KG1 (cell line): Measurements from ENCODE around the gene WHAMM.
"Not testable (repeated sequence)": the region's sequence is repeated elsewhere in the genome, so short reads cannot be mapped to it uniquely, and the experiment has no call there.

Experiments used
- DNase-seq: peaks from one replicate; lab custom pipeline; 2025; lab: John Stamatoyannopoulos, UW

The WHAMM gene

DNA sequence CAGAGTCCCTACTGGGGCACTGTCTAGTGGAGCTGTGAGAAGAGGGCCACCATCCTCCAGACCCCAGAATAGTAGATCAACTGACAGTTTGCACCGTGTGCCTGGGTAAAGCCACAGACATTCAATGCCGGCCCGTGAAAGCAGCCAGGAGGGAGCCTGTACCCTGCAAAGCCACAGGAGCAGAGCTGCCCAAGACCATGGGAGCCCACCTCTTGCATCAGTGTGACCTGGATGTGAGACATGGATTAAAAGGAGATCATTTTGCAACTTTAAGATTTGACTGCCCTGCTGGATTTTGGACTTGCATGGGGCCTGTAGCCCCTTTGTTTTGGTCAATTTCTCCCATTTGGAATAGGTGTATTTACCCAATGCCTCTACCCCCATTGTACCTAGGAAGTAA lies 56.6 kb downstream of the WHAMM start:
- not testable (repeated sequence) for DNase-seq

GRCh38 chr15:82870727-82871320 lies 61.4 kb downstream of the WHAMM start:
- peak; percentile 52 for DNase-seq

DNA sequence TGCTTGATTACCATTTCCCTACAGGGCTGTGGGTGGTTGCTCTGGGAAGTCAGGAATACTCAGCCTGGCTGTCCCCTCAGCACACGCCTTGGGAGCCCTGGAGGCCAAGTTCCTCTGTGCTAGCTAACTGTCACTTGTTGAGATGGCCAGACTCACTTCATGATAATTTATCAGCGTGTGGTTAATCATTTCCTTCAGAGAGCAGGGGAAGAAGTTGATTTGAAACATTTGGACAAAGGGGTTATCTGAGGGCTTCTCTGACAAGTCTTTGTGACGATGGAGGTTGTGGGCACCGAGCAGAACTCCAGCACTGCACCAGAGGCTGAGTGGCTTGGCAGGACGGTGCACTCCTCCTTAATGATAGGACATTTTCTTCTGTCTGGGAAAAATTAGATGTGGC lies 61.9 kb downstream of the WHAMM start:
- DNase-seq: no peak

- no peak for DNase-seq
These were observed 62.5 kb downstream of the WHAMM start for GRCh38 chr15:82871832-82872484.

DNA sequence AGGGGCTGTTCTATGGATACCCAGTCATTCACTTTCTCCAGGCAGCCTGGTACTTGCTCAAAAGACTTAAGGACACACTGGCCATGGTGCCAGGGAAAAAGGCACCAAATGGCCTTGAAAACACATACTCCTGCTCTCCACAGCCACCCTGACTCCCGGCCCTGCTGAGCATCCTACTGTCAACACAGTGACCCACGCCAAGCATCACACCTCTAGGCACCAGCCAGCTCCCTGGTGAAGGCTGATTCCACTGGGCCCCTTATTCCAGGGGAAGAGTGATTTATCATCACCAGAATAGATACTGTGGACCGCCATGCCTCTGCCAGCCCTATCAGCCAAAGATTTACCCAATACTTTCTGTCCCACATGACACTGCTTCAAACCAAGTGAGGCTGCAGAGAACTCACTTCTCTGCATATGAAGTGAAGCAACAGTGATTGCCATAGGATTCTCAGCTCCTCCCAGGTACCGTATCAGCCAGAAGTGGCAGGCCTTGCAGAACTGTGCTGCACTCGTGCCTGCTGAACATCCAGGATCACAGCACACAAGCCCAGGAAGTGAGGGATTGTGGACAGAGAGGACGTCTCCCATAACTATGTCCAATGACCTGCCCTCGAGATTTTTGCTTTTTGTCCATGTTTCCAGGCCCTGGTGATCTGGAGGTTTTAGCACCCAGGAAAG lies 63.7 kb downstream of the WHAMM start:
- no peak for DNase-seq

GRCh38 chr15:82874267-82874666 lies 64.8 kb downstream of the WHAMM start:
- DNase-seq: no peak

DNA sequence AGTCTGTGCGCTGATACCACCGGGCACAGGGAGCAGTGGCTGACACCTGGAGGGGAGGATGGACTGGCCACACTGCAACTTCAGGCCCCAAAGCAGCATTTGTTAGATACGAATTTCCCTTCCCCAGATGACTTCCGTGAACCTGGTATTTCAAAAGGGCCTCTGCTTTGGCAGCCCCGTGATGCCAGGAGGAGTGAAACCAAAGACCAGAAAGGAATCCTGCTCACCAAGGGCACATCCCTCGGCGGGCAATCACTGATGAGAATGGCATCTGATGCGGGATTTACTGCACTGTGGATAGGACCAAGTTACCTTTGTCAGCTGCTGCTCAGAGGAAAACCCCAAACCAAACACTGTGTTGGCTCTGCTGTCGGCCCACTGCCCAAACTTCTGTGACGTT lies 65.5 kb downstream of the WHAMM start:
- DNase-seq: no peak

DNA sequence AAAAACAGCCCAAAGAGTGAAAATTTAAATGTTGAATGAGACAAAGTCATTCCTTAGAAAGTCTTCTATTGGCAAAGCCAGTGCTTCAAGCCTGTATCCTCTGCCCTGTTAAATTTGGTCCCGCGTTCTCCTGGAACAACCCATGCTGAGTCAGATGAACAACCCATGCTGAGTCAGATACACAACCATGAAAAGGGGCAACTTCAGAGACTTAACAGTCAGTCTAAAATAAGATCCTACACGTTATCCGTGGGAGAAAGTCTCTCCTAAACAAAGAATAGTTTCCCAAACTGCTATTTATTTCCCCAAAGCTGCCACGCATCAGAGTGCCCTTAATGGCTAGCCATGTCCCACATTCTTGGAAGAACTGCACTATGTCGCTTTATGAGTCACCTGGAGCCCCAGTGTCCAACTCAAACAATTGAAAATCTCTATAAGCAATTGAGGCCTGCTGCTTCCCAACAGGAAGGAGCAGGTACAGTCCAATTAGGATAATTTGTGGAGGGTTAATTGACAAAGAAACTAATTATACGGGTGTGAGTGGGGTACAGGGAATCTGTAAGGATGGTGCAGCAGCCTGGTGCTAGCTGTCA lies 66.1 kb downstream of the WHAMM start:
- no peak for DNase-seq

DNA sequence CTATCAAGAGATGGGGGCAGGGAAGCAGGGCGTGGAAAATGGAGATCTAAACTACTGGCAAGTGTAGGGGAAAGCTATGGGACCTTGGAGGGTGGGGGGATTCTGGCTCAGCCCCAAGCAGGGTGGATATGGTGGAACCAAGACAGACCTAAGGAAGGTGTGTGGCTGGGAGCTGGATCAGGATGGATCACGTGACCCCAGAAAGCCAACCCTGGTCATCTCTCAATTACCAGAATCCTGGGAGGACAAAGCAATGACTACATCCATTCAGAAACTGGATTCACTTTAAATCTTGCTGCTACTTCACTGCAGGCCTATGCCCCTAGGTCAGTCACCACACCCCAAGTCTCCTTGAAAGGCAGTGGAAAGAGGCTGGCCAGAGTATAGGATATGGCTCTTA lies 68.4 kb downstream of the WHAMM start:
- no peak for DNase-seq

DNA sequence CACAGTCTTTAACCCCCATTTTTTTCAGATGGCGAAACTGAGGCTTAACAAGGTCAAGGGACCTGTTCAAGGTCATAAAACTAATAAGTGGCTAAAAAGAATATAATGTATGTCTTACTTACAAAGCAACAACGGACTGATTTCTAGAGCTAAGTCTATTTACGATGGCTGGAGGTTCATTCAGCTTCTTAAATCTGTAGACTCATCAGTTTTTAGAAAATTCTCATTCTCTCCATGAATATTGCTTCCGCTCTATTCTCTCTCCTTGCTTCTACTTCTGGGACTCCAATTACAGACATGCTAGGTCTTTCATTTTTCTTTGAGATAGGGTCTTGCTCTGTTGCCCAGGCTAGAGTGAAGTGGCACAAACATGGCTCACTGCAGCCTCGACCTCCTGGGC lies 68.9 kb downstream of the WHAMM start:
- no peak for DNase-seq

DNA sequence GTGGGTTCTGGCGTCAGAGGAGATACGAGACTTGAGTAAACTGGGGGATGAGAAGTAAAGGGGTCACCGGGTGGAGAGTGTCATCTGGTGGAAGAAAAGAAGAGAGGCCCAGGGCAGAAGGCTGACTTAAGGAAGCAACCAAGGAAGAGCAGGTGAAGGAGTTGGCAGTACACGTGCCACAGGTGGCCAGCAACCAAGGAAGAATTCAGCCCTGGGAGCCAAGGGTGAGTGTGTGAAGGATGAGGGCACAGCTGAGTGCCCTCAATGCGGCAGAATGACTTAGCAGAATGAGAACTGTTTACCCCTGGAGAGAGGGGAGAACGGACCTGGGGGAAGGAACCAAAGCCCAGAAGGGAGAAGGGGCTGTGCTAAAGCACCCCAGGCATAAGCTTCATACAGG lies 71.3 kb downstream of the WHAMM start:
- DNase-seq: no peak

- DNase-seq: no peak
These were observed 72.3 kb downstream of the WHAMM start for GRCh38 chr15:82881747-82882146.

GRCh38 chr15:82882273-82882928 lies 73.0 kb downstream of the WHAMM start:
- DNase-seq: no peak
